ENCODE data around the gene HIVEP3.

The HIVEP3 gene

DNA sequence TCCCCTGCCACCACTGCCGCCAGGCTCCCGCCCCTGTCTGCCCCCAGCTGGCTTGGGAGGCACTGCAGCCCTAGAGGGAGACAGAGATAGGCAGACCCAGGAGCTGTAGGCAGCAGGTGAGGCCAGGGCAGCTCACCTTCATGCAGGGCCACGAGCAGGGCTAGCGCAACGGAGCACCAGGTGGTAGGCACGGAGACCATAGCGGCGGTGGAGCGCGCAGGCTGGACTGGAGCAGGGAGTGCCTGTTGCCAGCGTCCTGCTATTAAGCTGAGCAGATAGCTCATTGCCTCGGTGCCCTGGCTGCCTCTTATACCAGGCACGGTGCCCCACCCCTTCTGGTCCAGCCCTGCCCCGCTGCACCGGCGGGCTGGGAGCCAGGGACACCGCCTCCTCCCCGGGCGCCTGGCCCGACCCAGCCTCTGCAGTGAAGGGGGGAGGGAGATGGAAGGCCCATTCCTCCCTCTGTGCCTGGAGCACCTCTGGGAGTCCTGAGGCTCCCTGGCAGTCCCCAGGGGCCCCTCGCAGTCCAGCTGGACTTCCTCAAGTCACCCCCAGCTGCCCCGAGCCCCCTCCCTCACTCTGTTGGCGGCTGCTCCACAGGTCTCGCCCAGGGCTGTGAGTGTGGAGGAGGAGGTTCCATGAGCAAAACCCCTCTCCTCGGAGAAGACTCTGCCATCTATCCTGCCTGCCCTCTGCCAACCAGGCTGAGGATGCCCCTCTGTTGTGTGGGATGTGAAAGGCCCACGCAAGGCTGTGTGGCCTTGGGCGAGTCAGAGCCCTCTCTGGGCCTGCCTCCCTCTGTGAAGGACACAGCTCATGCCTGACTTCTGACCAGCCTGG, 434.1 kb downstream of the HIVEP3 start, which contains the start of gene EDN2:
Gene EDN2 (minus strand): TSS at position 282 of the 840 bp plus-strand sequence. CDS start 82 bp downstream, at position 200.
- ChIA-PET POLR2A (no interaction called here), CTCF (interaction anchor here (0.8 to 2.3 kb wide), 8 partner anchors 7 to 148 kb away, joined by 3 to 7 read pairs (median 3); no protein-coding TSS in a partner anchor)
- peaks cover 0 to 17% (median 6%) of the 10 kb centered on the region in 5 experiments for H3K27me3 ChIP-seq (replicated peaks in 2 of 5; ENCODE audit: control insufficient read depth in 4 of 5, insufficient read depth in 5 of 5, low read length in 4 of 5)
- WGBS (ENCODE audit: insufficient coverage): 65% methylated on average over 19 of the region's 27 CpGs
- H3K27ac ChIP-seq (ENCODE audit: insufficient read depth in 1 of 2, low read depth in 1 of 2, low read length in 2 of 2, poor library complexity in 1 of 2, severe bottlenecking in 2 of 2): no peak within 1 kb of the TSS
- H3K4me1 ChIP-seq (ENCODE audit: control extremely low read depth in 1 of 4, control insufficient read depth in 4 of 4, insufficient read depth in 4 of 4, low read length in 3 of 4): peaks cover 0 to 9% (median 5%) of the 10 kb centered on the region in 4 experiments
- no peaks in the 10 kb centered on the region for H3K9me3 ChIP-seq (ENCODE audit: control extremely low read depth in 1 of 5, control insufficient read depth in 4 of 5, insufficient read depth in 2 of 5, low read depth in 1 of 5, low read length in 4 of 5)
- H3K4me3 ChIP-seq (ENCODE audit: control insufficient read depth in 1 of 7, extremely low read depth in 1 of 7, insufficient read depth in 4 of 7, low read depth in 2 of 7, low read length in 6 of 7): no peak within 1 kb of the TSS
- no peaks in the 10 kb centered on the region for H3K36me3 ChIP-seq (ENCODE audit: control insufficient read depth in 4 of 4, insufficient read depth in 4 of 4, low read length in 3 of 4)
- peak; percentile 24 to 55 (median 51) for DNase-seq

DNA sequence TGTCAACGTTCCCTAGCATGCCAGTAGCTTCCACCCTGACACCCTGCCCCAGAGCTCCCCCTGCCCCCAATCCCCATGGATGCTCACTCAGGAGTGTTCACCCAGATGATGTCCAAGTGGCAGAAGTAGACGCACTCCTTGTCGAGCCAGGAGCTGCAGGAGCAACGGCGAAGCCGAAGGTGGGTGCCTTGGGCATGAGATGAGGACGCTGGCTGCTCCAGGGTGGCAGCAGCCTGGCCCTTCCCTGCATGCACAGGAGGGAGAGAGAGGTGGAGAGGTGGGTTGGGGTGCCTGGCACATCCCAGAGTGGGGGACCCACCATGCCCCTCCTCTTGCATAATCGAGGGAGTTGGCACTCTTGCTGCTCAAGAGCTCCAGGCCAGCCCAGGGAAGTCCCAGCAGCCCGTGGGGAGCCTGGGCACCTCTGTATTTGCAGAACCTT, 434.7 kb downstream of the HIVEP3 start:
- no peak for DNase-seq
- WGBS (ENCODE audit: insufficient coverage): 86% methylated on average over 7 of the region's 9 CpGs
- Histone ChIP-seq H3K4me1 (ENCODE audit: control extremely low read depth in 1 of 4, control insufficient read depth in 4 of 4, insufficient read depth in 4 of 4, low read length in 3 of 4) (peaks cover 0 to 9% (median 5%) of the 10 kb centered on the region in 4 experiments), H3K9me3 (ENCODE audit: control extremely low read depth in 1 of 5, control insufficient read depth in 4 of 5, insufficient read depth in 2 of 5, low read depth in 1 of 5, low read length in 4 of 5) (no peaks in the 10 kb centered on the region), H3K4me3 (ENCODE audit: control insufficient read depth in 1 of 7, extremely low read depth in 1 of 7, insufficient read depth in 4 of 7, low read depth in 2 of 7, low read length in 6 of 7) (no peak overlapping the region), H3K27ac (ENCODE audit: insufficient read depth in 1 of 2, low read depth in 1 of 2, low read length in 2 of 2, poor library complexity in 1 of 2, severe bottlenecking in 2 of 2) (no peak overlapping the region), H3K27me3 (replicated peaks in 2 of 5; ENCODE audit: control insufficient read depth in 4 of 5, insufficient read depth in 5 of 5, low read length in 4 of 5) (peaks cover 0 to 17% (median 7%) of the 10 kb centered on the region in 5 experiments), H3K36me3 (ENCODE audit: control insufficient read depth in 4 of 4, insufficient read depth in 4 of 4, low read length in 3 of 4) (no peaks in the 10 kb centered on the region)
- ChIA-PET CTCF (interaction anchor here (0.8 to 2.3 kb wide), 7 partner anchors 9 to 148 kb away, joined by 3 to 10 read pairs (median 6); no protein-coding TSS in a partner anchor), POLR2A (no interaction called here)

- ChIA-PET POLR2A (interaction anchor here (0.5 kb wide), 1 partner anchor 605 kb away, joined by 3 read pairs; no protein-coding TSS in a partner anchor), CTCF (interaction anchor here (1.4 to 2.3 kb wide), 5 partner anchors 8 to 50 kb away, joined by 3 to 10 read pairs (median 6); no protein-coding TSS in a partner anchor)
- peaks cover 0 to 9% (median 5%) of the 10 kb centered on the region in 4 experiments for H3K4me1 ChIP-seq (ENCODE audit: control extremely low read depth in 1 of 4, control insufficient read depth in 4 of 4, insufficient read depth in 4 of 4, low read length in 3 of 4)
- no peak for DNase-seq
- no peak overlapping the region for H3K4me3 ChIP-seq (ENCODE audit: control insufficient read depth in 1 of 7, extremely low read depth in 1 of 7, insufficient read depth in 4 of 7, low read depth in 2 of 7, low read length in 6 of 7)
- H3K27me3 ChIP-seq (replicated peaks in 2 of 5; ENCODE audit: control insufficient read depth in 4 of 5, insufficient read depth in 5 of 5, low read length in 4 of 5): peaks cover 0 to 17% (median 9%) of the 10 kb centered on the region in 5 experiments
- no peaks in the 10 kb centered on the region for H3K36me3 ChIP-seq (ENCODE audit: control insufficient read depth in 4 of 4, insufficient read depth in 4 of 4, low read length in 3 of 4)
- no peak overlapping the region for H3K27ac ChIP-seq (ENCODE audit: insufficient read depth in 1 of 2, low read depth in 1 of 2, low read length in 2 of 2, poor library complexity in 1 of 2, severe bottlenecking in 2 of 2)
- H3K9me3 ChIP-seq (ENCODE audit: control extremely low read depth in 1 of 5, control insufficient read depth in 4 of 5, insufficient read depth in 2 of 5, low read depth in 1 of 5, low read length in 4 of 5): no peaks in the 10 kb centered on the region
- 93% methylated on average over 14 of the region's 21 CpGs for WGBS (ENCODE audit: insufficient coverage)
Observed at GRCh38 chr1:41483001-41483850, 435.5 kb downstream of the HIVEP3 start.

DNA sequence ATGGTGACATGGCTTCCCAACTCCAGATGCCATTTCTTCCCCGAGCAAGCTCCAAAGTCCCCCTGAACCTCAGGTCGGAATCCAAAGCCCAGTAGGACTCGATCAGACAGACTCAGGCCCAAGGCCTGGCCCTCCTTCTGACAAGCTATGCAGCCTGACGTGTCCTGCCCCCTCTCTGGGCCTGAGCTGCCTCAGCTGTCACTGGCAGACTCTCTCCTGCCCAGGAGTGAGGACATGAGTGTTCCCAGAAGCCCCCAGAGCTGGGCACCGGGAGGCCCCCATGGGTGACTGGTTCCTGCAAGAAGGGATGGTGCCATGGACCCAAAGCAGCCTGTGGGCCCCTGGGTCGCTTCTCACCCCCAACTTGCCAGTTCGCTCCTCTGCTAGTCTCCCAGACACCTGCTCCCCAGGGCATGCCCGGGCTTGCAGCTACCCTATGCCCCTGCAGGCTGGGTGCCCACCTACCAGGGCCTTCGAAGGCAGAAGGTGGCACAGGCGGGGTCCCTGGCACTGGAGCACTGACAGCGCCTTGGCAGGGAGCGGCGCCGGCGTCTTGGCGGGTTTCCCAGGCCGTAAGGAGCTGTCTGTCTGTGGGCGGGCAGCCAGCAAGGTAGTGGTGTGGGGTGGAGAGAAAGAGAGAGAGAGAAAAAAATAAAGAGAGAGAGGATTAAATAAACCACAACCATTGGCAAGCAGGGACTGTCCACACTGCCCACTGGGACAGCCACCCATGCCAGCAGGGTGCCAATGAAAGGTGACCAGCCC, 436.5 kb downstream of the HIVEP3 start:
- peak in 1 of 3 donors; percentile 25 for DNase-seq
- POLR2A ChIA-PET: interaction anchor here (0.5 kb wide), 1 partner anchor 606 kb away, joined by 3 read pairs; no protein-coding TSS in a partner anchor
- H3K27me3 ChIP-seq (replicated peaks in 2 of 5; ENCODE audit: control insufficient read depth in 4 of 5, insufficient read depth in 5 of 5, low read length in 4 of 5): peaks cover 0 to 9% (median 6%) of the 10 kb centered on the region in 5 experiments
- H3K9me3 ChIP-seq (ENCODE audit: control extremely low read depth in 1 of 5, control insufficient read depth in 4 of 5, insufficient read depth in 2 of 5, low read depth in 1 of 5, low read length in 4 of 5): no peaks in the 10 kb centered on the region
- CTCF ChIA-PET: interaction anchor here (2.3 kb wide), 2 partner anchors 10 to 13 kb away, joined by 7 to 10 read pairs; no protein-coding TSS in a partner anchor
- H3K4me1 ChIP-seq (ENCODE audit: control extremely low read depth in 1 of 4, control insufficient read depth in 4 of 4, insufficient read depth in 4 of 4, low read length in 3 of 4): peaks cover 0 to 8% (median 5%) of the 10 kb centered on the region in 4 experiments
- H3K27ac ChIP-seq (ENCODE audit: insufficient read depth in 1 of 2, low read depth in 1 of 2, low read length in 2 of 2, poor library complexity in 1 of 2, severe bottlenecking in 2 of 2): no peak overlapping the region
- no peaks in the 10 kb centered on the region for H3K36me3 ChIP-seq (ENCODE audit: control insufficient read depth in 4 of 4, insufficient read depth in 4 of 4, low read length in 3 of 4)
- no peak overlapping the region for H3K4me3 ChIP-seq (ENCODE audit: control insufficient read depth in 1 of 7, extremely low read depth in 1 of 7, insufficient read depth in 4 of 7, low read depth in 2 of 7, low read length in 6 of 7)
- WGBS (ENCODE audit: insufficient coverage): 89% methylated on average over 11 of the region's 18 CpGs

- no peaks in the 10 kb centered on the region for H3K36me3 ChIP-seq (ENCODE audit: control insufficient read depth in 4 of 4, insufficient read depth in 4 of 4, low read length in 3 of 4)
- H3K27me3 ChIP-seq (replicated peaks in 2 of 5; ENCODE audit: control insufficient read depth in 4 of 5, insufficient read depth in 5 of 5, low read length in 4 of 5): peaks cover 0 to 5% (median 2%) of the 10 kb centered on the region in 5 experiments
- peaks cover 0 to 4% (median 0%) of the 10 kb centered on the region in 4 experiments for H3K4me1 ChIP-seq (ENCODE audit: control extremely low read depth in 1 of 4, control insufficient read depth in 4 of 4, insufficient read depth in 4 of 4, low read length in 3 of 4)
- CTCF ChIA-PET: no interaction called here
- no peak overlapping the region for H3K4me3 ChIP-seq (ENCODE audit: control insufficient read depth in 1 of 7, extremely low read depth in 1 of 7, insufficient read depth in 4 of 7, low read depth in 2 of 7, low read length in 6 of 7)
- DNase-seq: no peak
- no peak overlapping the region for H3K27ac ChIP-seq (ENCODE audit: insufficient read depth in 1 of 2, low read depth in 1 of 2, low read length in 2 of 2, poor library complexity in 1 of 2, severe bottlenecking in 2 of 2)
- 97% methylated on average over 11 of the region's 15 CpGs for WGBS (ENCODE audit: insufficient coverage)
- no peaks in the 10 kb centered on the region for H3K9me3 ChIP-seq (ENCODE audit: control extremely low read depth in 1 of 5, control insufficient read depth in 4 of 5, insufficient read depth in 2 of 5, low read depth in 1 of 5, low read length in 4 of 5)
- POLR2A ChIA-PET: no interaction called here
Observed at GRCh38 chr1:41481109-41481775, 437.5 kb downstream of the HIVEP3 start.

All from common myeloid progenitor, CD34-positive (primary cell).